Adrenal gland (tissue), 5 donors: ENCODE results near the gene B4GALNT2.
"Not testable (repeated sequence)": the region's sequence is repeated elsewhere in the genome, so short reads cannot be mapped to it uniquely, and the experiment has no call there.

Experiments
- POLR2A ChIP-seq, 2 donors: fragments of 450-650 bp; IDR thresholded peaks; one replicate each; pipeline ENCODE4 v1.6.1; 2017; ENCODE audit warnings: antibody characterized with exemption in 2 of 2, mild to moderate bottlenecking in 2 of 2, moderate library complexity in 1 of 2
- TF ChIP-seq, protein P1 (sequence below), 6 experiments: fragments of 450-650 bp in 4 of 6; fragments of 200-600 bp in 2 of 6; sonication (generic) in 1 of 6; IDR thresholded peaks; 1 replicate in 5 of 6; 2 replicates in 1 of 6; pipeline versions ENCODE4 v1.5.1 to v1.8.0; 2016 to 2021; ENCODE audit warnings: antibody characterized with exemption in 6 of 6, mild to moderate bottlenecking in 2 of 6, moderate library complexity in 1 of 6
- donor health status: DM: no; HTN: no; CAD: no.

DNA sequence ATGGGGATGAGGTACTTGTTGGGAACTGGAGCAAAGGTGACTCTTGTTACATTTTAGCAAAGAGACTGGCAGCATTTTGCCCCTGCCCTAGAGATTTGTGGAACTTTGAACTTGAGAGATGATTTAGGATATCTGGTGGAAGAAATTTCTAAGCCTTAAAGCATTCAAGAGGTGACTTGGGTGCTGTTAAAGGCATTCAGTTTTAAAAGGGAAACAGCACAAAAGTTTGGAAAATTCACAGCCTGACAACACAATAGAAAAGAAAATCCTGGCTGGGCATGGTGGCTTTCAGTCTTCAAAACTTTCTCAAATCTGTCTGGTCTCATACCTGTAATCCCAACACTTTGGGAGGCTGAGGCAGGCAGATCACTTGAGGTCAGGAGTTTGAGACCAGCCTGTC is 52.0 kb downstream of the B4GALNT2 start:
- TF ChIP-seq POLR2A (IDR thresholded peaks at IDR 0.05) = not testable (repeated sequence)
- TF ChIP-seq, protein P1, sequence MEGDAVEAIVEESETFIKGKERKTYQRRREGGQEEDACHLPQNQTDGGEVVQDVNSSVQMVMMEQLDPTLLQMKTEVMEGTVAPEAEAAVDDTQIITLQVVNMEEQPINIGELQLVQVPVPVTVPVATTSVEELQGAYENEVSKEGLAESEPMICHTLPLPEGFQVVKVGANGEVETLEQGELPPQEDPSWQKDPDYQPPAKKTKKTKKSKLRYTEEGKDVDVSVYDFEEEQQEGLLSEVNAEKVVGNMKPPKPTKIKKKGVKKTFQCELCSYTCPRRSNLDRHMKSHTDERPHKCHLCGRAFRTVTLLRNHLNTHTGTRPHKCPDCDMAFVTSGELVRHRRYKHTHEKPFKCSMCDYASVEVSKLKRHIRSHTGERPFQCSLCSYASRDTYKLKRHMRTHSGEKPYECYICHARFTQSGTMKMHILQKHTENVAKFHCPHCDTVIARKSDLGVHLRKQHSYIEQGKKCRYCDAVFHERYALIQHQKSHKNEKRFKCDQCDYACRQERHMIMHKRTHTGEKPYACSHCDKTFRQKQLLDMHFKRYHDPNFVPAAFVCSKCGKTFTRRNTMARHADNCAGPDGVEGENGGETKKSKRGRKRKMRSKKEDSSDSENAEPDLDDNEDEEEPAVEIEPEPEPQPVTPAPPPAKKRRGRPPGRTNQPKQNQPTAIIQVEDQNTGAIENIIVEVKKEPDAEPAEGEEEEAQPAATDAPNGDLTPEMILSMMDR (IDR thresholded peaks at IDR 0.05) = not testable (repeated sequence)
